GM21717 (cell line): ENCODE measurements around the gene TSPAN10.
A peak's percentile ranks its signal among the peaks of the same experiment; 100 is the strongest.
"Not testable (repeated sequence)": the region's sequence is repeated elsewhere in the genome, so short reads cannot be mapped to it uniquely, and the experiment has no call there.

Source experiments
- ATAC-seq: cut with Tn5 transposase; IDR thresholded peaks from one replicate; pipeline ENCODE4 v1.9.1; 2021; ENCODE audit warnings: mild to moderate bottlenecking, moderate library complexity; ENCODE audit not compliant: unreplicated experiment

TSPAN10 gene

GRCh38 chr17:81636505-81637288 lies at the start of gene TSPAN10, which contains the start of gene NPLOC4:
TSPAN10 (plus strand) TSS chr17:81637196; CDS start chr17:81642413, 5,217 bp downstream.
NPLOC4 (minus strand) TSS chr17:81637112; CDS start chr17:81636930, 182 bp downstream.
- peak; percentile 70 for ATAC-seq

GRCh38 chr17:81589612-81590011 lies 47.4 kb upstream of the TSPAN10 start:
- no peak for ATAC-seq

GRCh38 chr17:81590121-81590520 lies 46.9 kb upstream of the TSPAN10 start:
- ATAC-seq: no peak

GRCh38 chr17:81591971-81592370 lies 45.0 kb upstream of the TSPAN10 start:
- ATAC-seq: no peak

GRCh38 chr17:81593105-81593871 lies 43.7 kb upstream of the TSPAN10 start:
- no peak for ATAC-seq

GRCh38 chr17:81599719-81600486 lies 37.1 kb upstream of the TSPAN10 start:
- no peak for ATAC-seq

GRCh38 chr17:81601525-81602120 lies 35.4 kb upstream of the TSPAN10 start:
- ATAC-seq: no peak

GRCh38 chr17:81603846-81604610 lies 33.0 kb upstream of the TSPAN10 start:
- no peak for ATAC-seq

- no peak for ATAC-seq
Measured at GRCh38 chr17:81607431-81607830, 29.6 kb upstream of the TSPAN10 start.

GRCh38 chr17:81608082-81608481 lies 28.9 kb upstream of the TSPAN10 start:
- ATAC-seq: no peak

- no peak for ATAC-seq
Measured at GRCh38 chr17:81608605-81609004, 28.4 kb upstream of the TSPAN10 start.

- no peak for ATAC-seq
Measured at GRCh38 chr17:81609541-81610311, 27.3 kb upstream of the TSPAN10 start.

- no peak for ATAC-seq
Measured at GRCh38 chr17:81612172-81612970, 24.6 kb upstream of the TSPAN10 start.

GRCh38 chr17:81615401-81615930 lies 21.5 kb upstream of the TSPAN10 start:
- ATAC-seq: no peak

GRCh38 chr17:81616877-81617276 lies 20.1 kb upstream of the TSPAN10 start:
- ATAC-seq: no peak

GRCh38 chr17:81618307-81618706 lies 18.7 kb upstream of the TSPAN10 start:
- ATAC-seq: not testable (repeated sequence)

- ATAC-seq: no peak
Measured at GRCh38 chr17:81621494-81622130, 15.4 kb upstream of the TSPAN10 start.

GRCh38 chr17:81630274-81630673 lies 6.7 kb upstream of the TSPAN10 start:
- no peak for ATAC-seq
